Measurements from ENCODE around the gene PLXNA2. TPM values are rescaled to one million over a fixed set of nuclear protein-coding genes. Genes with fewer than 3 reads are reported as not detected.

Gene PLXNA2
- total and polyA plus RNA-seq, 2 of the 8 experiments (the other 6 are each of a cell fraction or from before 2014, with no cell fraction given) = 0.33 to 1.5 TPM

DNA sequence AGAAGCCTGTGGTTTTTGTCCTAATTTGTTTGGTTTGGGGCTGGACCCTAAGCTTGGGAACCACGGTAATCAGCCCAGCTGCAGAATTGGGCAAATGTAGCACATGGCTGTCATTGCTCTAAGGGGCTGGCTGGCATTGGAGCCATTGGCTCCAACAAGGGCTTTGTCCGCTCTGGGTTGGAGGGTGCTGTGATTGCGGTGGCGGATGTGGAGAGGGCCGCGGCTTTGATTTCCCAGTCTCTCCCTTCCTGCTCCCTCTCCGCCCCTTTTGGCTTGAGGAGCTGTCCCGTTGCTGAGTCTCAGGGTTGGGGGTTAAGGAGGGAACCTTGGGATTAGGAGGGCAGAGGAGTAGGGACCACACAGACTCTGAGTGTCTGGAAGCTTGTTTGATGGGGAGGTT, 241.5 kb downstream of the PLXNA2 start:
- Histone ChIP-seq H3K4ac (replicated peaks; ENCODE audit: insufficient read length, low read depth, low read length) (no peak overlapping the region), H3K18ac (ENCODE audit: extremely low read depth, low read length) (no peak overlapping the region), H2BK15ac (ENCODE audit: low read length) (no peak overlapping the region), H4K20me1 (replicated peaks in 1 of 2; ENCODE audit: control insufficient read depth in 1 of 2, insufficient read depth in 2 of 2, low read length in 2 of 2) (no peaks in the 10 kb centered on the region), H2AFZ (ENCODE audit: low read length) (no peak overlapping the region), H2AK5ac (ENCODE audit: low read depth, low read length) (no peak overlapping the region), H3K4me2 (ENCODE audit: insufficient read depth in 1 of 2, low read depth in 2 of 2, low read length in 2 of 2) (no peak overlapping the region), H3K56ac (replicated peaks; ENCODE audit: insufficient read length, low read depth, low read length) (no peak overlapping the region), H3K4me3 (ENCODE audit: extremely low read depth in 1 of 4, insufficient read depth in 2 of 4, low read depth in 3 of 4, low read length in 4 of 4) (no peak overlapping the region), H2BK5ac (ENCODE audit: low read depth, low read length) (no peak overlapping the region), H3K14ac (ENCODE audit: insufficient read length) (no peak overlapping the region), H3K79me1 (ENCODE audit: low read depth, low read length) (no peaks in the 10 kb centered on the region), H3K27me3 (replicated peaks in 1 of 4; ENCODE audit: control insufficient read depth in 3 of 4, extremely low read depth in 1 of 4, insufficient read depth in 3 of 4, low read length in 3 of 4) (no peaks in the 10 kb centered on the region; a peak in 1 of 7 replicates), H2BK20ac (ENCODE audit: low read length) (no peak overlapping the region), H3K79me2 (ENCODE audit: control insufficient read depth in 1 of 2, insufficient read depth in 2 of 2, low read length in 2 of 2) (no peaks in the 10 kb centered on the region), H3K23me2 (ENCODE audit: low read depth, low read length) (no peaks in the 10 kb centered on the region), H3K9ac (replicated peaks in 1 of 4; ENCODE audit: extremely low read depth in 1 of 4, low read depth in 3 of 4, low read length in 3 of 4) (no peak overlapping the region), H3K36me3 (ENCODE audit: control insufficient read depth in 2 of 4, insufficient read depth in 4 of 4, low read length in 3 of 4) (no peaks in the 10 kb centered on the region), H3K23ac (ENCODE audit: insufficient read length) (no peak overlapping the region), H3K4me1 (replicated peaks in 1 of 4; ENCODE audit: control insufficient read depth in 3 of 4, insufficient read depth in 4 of 4, low read length in 3 of 4) (peaks cover 0 to 6% (median 5%) of the 10 kb centered on the region in 4 experiments; a peak in 5 of 7 replicates), H4K5ac (ENCODE audit: insufficient read length, low read depth, low read length) (no peak overlapping the region), H2BK12ac (ENCODE audit: low read depth, low read length) (no peak overlapping the region), H4K91ac (replicated peaks; ENCODE audit: insufficient read length, low read length) (no peak overlapping the region), H3K27ac (ENCODE audit: low read depth, low read length) (no peak overlapping the region), H2BK120ac (replicated peaks; ENCODE audit: low read depth, low read length) (no peak overlapping the region), H4K8ac (ENCODE audit: extremely low read depth, insufficient read depth, low read length) (no peak overlapping the region), H3K9me3 (ENCODE audit: insufficient read depth in 2 of 2, low read depth in 1 of 2, low read length in 1 of 2) (peaks cover 0 to 3% of the 10 kb centered on the region in 2 experiments; a peak in 1 of 4 replicates)
- POLR2A ChIA-PET (ENCODE audit: partially characterized antibody) = no interaction called here
- 98% methylated on average over 6 of the region's 8 CpGs; no CpG with 5 or more reads in 1 of the 2 experiments for WGBS, 2 experiments (ENCODE audit: extremely low coverage in 1 of 2, insufficient coverage in 1 of 2, insufficient read length in 1 of 2, insufficient replicate concordance in 2 of 2, low coverage in 1 of 2, low lambda C conversion rate in 2 of 2, missing lambda C conversion rate in 1 of 2)
- CTCF ChIA-PET (ENCODE audit: partially characterized antibody) = interaction anchor here (0.7 to 2.3 kb wide), 10 partner anchors 8 to 250 kb away, joined by 3 to 13 read pairs (median 5); partner anchors contain the start of gene PLXNA2
- no peak for FAIRE-seq
- no peak for DNase-seq (ENCODE audit: low read depth in 1 of 2, low spot score in 2 of 2)
- TF ChIP-seq SUZ12 (IDR thresholded peaks at IDR 0.05; ENCODE audit: low read length) = no peak
- no peak for TF ChIP-seq NANOG (IDR thresholded peaks at IDR 0.05; ENCODE audit: insufficient read depth, low read depth, low read length, poor library complexity, severe bottlenecking)
- no peak for TF ChIP-seq HDAC2 (IDR thresholded peaks at IDR 0.05; ENCODE audit: borderline replicate concordance in 1 of 2, low read depth in 2 of 2, low read length in 2 of 2)
- no peak for TF ChIP-seq FOSL1 (IDR thresholded peaks at IDR 0.05; ENCODE audit: insufficient read depth, low read depth, low read length)
- TF ChIP-seq, protein P1, sequence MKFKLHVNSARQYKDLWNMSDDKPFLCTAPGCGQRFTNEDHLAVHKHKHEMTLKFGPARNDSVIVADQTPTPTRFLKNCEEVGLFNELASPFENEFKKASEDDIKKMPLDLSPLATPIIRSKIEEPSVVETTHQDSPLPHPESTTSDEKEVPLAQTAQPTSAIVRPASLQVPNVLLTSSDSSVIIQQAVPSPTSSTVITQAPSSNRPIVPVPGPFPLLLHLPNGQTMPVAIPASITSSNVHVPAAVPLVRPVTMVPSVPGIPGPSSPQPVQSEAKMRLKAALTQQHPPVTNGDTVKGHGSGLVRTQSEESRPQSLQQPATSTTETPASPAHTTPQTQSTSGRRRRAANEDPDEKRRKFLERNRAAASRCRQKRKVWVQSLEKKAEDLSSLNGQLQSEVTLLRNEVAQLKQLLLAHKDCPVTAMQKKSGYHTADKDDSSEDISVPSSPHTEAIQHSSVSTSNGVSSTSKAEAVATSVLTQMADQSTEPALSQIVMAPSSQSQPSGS (IDR thresholded peaks at IDR 0.05; ENCODE audit: low read length) = no peak
- no peak for TF ChIP-seq SAP30 (IDR thresholded peaks at IDR 0.05; ENCODE audit: insufficient read depth, insufficient replicate concordance, low read length)
- no peak for TF ChIP-seq BACH1 (IDR thresholded peaks at IDR 0.05; ENCODE audit: low read length)
- no peak for TF ChIP-seq SP2 (IDR thresholded peaks at IDR 0.05; ENCODE audit: low read length)
- TF ChIP-seq RFX5 (IDR thresholded peaks at IDR 0.05; ENCODE audit: borderline replicate concordance, low read depth, low read length) = no peak
- no peak for TF ChIP-seq JUN (IDR thresholded peaks at IDR 0.05; ENCODE audit: low read depth, low read length)
- TF ChIP-seq KDM4A (IDR thresholded peaks at IDR 0.05; ENCODE audit: low read depth, low read length, severe bottlenecking) = no peak
- no peak for TF ChIP-seq TEAD4 (IDR thresholded peaks at IDR 0.05; ENCODE audit: low read depth, low read length)
